RWPE2 (cell line): ENCODE results near the gene NEDD4L.

Source experiments
- ATAC-seq: fragments of 200-7000 bp; cut with Tn5 transposase; 3 replicates; pipeline ENCODE4 v1.9.1; 2021; ENCODE audit warnings: low read depth
- DNase-seq: peaks from one replicate; pipeline ENCODE4 v3.0.0-alpha.2; 2020; ENCODE audit warnings: low spot score
- H3K27ac ChIP-seq: fragments of 450-650 bp; 2 replicates; pipeline ENCODE4 v1.5.1; 2017; ENCODE audit warnings: mild to moderate bottlenecking; ENCODE audit not compliant: poor library complexity, severe bottlenecking
- H3K27me3 ChIP-seq: fragments of 250-450 bp; sonication (Bioruptor Pico); 2 replicates; pipeline ENCODE4 v1.5.1; 2021; ENCODE audit warnings: mild to moderate bottlenecking, moderate library complexity; ENCODE audit not compliant: insufficient read depth, poor library complexity, severe bottlenecking
- H3K36me3 ChIP-seq: fragments of 250-450 bp; sonication (Bioruptor Pico); 2 replicates; pipeline ENCODE4 v1.5.1; 2020; ENCODE audit warnings: low read depth, mild to moderate bottlenecking, moderate library complexity
- H3K4me1 ChIP-seq: fragments of 250-450 bp; sonication (Bioruptor Pico); 2 replicates; pipeline ENCODE4 v1.5.1; 2021; ENCODE audit warnings: mild to moderate bottlenecking, moderate library complexity; ENCODE audit not compliant: insufficient read depth, poor library complexity, severe bottlenecking
- H3K4me3 ChIP-seq: fragments of 250-450 bp; sonication (Bioruptor Pico); 2 replicates; pipeline ENCODE4 v1.5.1; 2021; ENCODE audit warnings: mild to moderate bottlenecking, moderate library complexity; ENCODE audit not compliant: severe bottlenecking
- H3K9me3 ChIP-seq: fragments of 250-450 bp; sonication (Bioruptor Pico); 2 replicates; pipeline ENCODE4 v1.5.1; 2021; ENCODE audit warnings: mild to moderate bottlenecking, moderate library complexity; ENCODE audit not compliant: severe bottlenecking
- CTCF ChIP-seq: fragments of 450-650 bp; IDR thresholded peaks from one replicate; pipeline ENCODE4 v1.5.1; 2017; ENCODE audit warnings: mild to moderate bottlenecking, moderate library complexity; ENCODE audit not compliant: poor library complexity, severe bottlenecking

NEDD4L gene

DNA sequence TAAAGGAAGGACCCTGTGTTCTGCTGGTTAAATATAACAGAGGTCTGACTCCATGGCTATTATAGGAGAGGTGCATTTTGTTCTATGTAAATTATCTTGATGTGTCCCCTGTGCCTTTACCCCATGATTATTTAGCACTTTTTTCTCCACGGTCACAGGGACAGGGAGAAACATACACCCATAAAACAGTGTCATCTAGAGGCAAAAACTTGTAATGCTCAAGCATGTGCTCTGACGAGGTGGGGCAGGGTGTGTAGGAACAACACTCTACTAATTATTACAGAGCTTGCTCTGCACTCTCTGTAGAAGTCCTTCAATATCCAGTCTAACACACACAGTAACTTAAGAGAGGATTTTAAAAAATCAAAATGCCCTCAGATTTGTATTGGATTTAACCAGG is 187.9 kb downstream of the NEDD4L start:
- H3K27me3 ChIP-seq, result no peaks in the 10 kb centered on the region
- ATAC-seq, result no peak
- peaks cover 37% of the 10 kb centered on the region for H3K4me1 ChIP-seq
- no peak overlapping the region for H3K4me3 ChIP-seq
- H3K36me3 ChIP-seq, result peaks cover 34% of the 10 kb centered on the region
- H3K9me3 ChIP-seq, result no peaks in the 10 kb centered on the region
- TF ChIP-seq CTCF, result peak; percentile 26
- H3K27ac ChIP-seq, result peak overlapping the region; percentile 56
- DNase-seq, result no peak

GRCh38 chr18:58232668-58233067 is 188.6 kb downstream of the NEDD4L start:
- no peak overlapping the region for H3K27ac ChIP-seq
- H3K27me3 ChIP-seq, result no peaks in the 10 kb centered on the region
- DNase-seq, result no peak
- no peaks in the 10 kb centered on the region for H3K9me3 ChIP-seq
- peaks cover 28% of the 10 kb centered on the region for H3K36me3 ChIP-seq
- H3K4me3 ChIP-seq, result no peak overlapping the region
- ATAC-seq, result no peak
- TF ChIP-seq CTCF, result no peak
- peaks cover 37% of the 10 kb centered on the region for H3K4me1 ChIP-seq

- H3K9me3 ChIP-seq, result no peaks in the 10 kb centered on the region
- H3K27ac ChIP-seq, result peak overlapping the region; percentile 28
- H3K4me1 ChIP-seq, result peaks cover 37% of the 10 kb centered on the region
- DNase-seq (no peak), ATAC-seq (no peak)
- peaks cover 36% of the 10 kb centered on the region for H3K36me3 ChIP-seq
- H3K27me3 ChIP-seq, result no peaks in the 10 kb centered on the region
- no peak for TF ChIP-seq CTCF
- no peak overlapping the region for H3K4me3 ChIP-seq
These were observed 190.3 kb downstream of the NEDD4L start for GRCh38 chr18:58234359-58234741.

- no peaks in the 10 kb centered on the region for H3K9me3 ChIP-seq
- ATAC-seq, result peak; percentile 35
- H3K27me3 ChIP-seq, result no peaks in the 10 kb centered on the region
- DNase-seq, result no peak
- peak overlapping the region; percentile 28 for H3K27ac ChIP-seq
- TF ChIP-seq CTCF, result no peak
- H3K4me1 ChIP-seq, result peaks cover 34% of the 10 kb centered on the region
- H3K4me3 ChIP-seq, result no peak overlapping the region
- peaks cover 36% of the 10 kb centered on the region for H3K36me3 ChIP-seq
These were observed 191.0 kb downstream of the NEDD4L start for GRCh38 chr18:58235001-58235436.

DNA sequence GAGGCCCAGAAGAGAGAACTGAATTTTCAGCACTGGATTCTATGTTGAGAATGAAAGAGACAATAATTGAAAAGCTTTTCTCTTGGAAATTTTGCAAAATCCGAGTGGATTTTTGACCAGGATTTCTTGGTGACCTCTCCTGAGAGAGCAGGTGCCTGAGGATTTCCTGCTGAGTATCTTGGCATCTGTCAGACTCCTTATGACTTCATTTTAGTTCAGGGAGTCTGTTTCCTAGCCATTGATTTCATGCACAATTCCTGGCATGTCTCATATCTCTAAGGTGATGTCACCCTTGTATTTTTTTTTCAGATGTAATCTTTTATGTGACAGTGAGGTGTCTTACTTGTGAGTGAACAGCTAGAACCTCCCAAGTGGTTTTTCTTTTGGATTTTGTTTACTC is 195.9 kb downstream of the NEDD4L start:
- H3K9me3 ChIP-seq, result no peaks in the 10 kb centered on the region
- ATAC-seq (0 out of 3 replicates have a peak, but pooled peaks have one; percentile 24), DNase-seq (no peak)
- H3K4me3 ChIP-seq, result no peak overlapping the region
- peaks cover 6% of the 10 kb centered on the region for H3K4me1 ChIP-seq
- no peaks in the 10 kb centered on the region for H3K27me3 ChIP-seq
- H3K36me3 ChIP-seq, result peaks cover 20% of the 10 kb centered on the region
- TF ChIP-seq CTCF, result no peak
- H3K27ac ChIP-seq, result no peak overlapping the region
